Activated T-cell treated with anti-CD3 and anti-CD28 coated beads for 24 hours (primary cell): Measurements from ENCODE around the gene EQTN.

ENCODE experiments used
- DNase-seq: peaks from one replicate; pipeline ENCODE4 v3.0.0-alpha.2; 2020; ENCODE audit warnings: low read depth

The EQTN gene

GRCh38 chr9:27297050-27297449 lies at the start of gene EQTN:
Gene EQTN (minus strand): TSS chr9:27297150. CDS start chr9:27297055, 95 bp downstream.
- no peak for DNase-seq

DNA sequence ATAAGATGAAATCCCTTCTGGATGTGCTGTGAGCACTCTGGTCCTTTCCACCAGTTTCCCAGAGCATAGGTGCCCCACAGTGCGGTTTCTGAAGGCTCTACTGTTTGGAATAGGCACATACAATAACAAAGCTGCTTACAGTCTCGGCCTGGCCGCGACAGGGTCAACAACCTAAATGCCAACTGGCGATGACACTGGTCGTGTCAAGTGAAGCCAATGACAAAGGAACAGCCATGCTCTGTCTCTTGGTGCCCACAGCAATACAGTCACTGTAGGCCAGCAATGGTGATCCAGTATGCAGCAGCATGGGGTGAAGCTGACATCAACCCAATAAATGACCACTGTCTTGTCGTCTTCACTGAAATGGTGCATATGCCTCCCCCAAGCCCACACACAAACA lies 47.8 kb upstream of the EQTN start:
- DNase-seq = no peak

DNA sequence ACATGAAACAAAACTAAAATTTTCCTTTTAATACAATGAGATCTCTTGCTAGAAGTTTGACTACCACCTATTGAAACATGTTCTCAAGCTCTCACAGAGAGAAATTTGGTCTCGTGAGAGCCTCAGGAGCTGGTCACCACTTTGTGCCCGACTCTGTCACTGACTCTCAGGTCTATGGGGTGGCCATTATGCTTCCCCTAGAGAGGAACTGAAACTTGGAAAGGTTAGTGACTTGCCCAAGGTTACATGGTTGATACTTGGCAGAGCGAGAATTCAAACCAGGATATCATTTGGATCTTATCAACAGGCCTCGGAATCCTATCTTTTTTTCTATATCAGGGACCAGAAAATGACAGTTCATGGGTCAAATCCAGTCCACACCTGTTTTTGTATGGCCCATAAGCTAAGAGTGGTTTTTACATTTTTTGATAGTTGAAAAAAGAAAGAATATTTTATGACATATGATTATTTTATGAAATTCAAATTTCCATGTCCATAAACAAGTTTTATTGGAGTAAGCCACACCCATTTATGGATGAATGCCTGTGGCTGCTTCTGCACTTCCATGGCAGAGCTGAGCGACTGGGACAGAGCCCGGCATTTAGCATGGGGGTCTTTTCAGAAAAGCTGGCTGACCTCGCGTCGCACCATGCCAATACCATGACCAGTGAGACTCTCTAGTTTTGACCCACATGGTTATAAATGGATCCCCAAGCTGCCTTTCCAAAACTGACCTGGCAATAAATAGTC lies 44.8 kb upstream of the EQTN start:
- no peak for DNase-seq

DNA sequence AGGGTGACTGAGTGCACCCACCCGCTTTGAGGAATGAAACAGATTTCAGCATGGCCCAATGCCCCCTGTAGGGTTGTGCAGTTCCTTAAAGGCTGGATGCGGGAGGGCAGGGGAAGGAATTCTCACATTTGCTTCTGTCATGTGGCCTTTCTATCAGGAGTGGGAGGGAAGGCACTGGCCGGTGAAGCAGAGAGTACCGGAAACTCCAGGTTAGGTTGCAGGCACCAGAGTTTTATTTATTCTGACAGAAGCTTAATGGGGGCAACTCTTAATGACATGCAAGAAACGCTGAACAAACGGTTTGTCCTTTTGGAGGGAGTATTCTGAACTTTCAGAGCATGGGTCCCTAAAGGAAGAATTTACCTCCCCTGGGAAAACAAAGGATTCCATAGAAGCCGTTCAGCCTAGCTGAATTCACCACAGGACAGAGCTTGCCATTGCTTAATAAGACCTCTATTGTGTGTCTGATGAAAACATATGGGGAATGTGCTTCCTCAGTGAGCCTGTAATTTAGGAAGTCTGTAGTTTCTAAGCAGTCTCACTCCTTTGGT lies 44.1 kb upstream of the EQTN start:
- DNase-seq = no peak

GRCh38 chr9:27340285-27340674 lies 43.3 kb upstream of the EQTN start:
- no peak for DNase-seq

DNA sequence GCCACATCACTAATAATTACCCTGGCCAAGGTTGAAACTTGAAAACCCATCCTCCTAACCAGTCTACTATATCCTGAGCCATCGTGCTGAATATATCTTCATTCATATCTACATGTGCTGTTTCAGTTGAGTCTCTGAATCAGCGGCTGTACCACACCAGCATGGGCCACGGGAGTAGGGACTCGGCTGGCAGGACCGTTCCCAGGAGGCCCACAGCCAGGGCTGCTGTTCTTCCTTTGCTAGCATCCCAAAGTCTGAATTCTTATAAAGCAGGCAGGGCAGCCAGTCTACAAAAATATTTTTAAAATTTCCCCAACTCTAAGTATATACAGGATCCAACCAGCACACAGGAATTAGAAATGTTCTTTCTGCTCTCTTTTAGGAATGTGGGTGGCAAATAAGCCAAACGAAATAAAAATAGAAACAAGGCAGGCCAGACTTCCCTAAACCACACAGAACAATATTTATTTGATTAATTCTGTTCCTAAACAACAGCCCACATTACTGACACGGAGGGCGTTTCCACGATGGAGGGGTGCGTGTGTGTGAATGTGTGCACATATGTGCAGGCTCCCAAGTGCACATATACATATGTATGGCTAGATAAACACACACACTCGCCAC lies 42.8 kb upstream of the EQTN start:
- no peak for DNase-seq

- DNase-seq = no peak
These were observed 41.6 kb upstream of the EQTN start for GRCh38 chr9:27338527-27338903.

GRCh38 chr9:27337833-27338526 lies 41.0 kb upstream of the EQTN start:
- no peak for DNase-seq

DNA sequence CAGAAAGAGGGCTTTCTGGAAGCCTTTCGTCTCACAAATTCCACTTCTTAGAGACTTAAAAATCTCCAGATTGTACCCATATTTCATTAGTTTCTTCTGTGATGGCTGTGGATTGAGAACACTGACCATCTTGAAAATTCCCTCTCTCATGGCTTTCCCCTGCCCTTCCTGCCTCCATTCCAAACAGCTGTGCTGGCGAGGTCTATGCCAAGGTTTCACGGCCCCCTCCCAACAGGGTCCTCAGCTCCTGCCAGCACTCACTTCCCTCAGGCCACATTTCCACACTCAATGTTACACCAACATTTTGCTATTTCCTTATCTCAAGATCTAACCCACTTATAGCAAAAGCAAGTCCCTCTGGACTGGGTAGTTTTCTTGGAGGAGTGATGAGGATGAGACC lies 40.3 kb upstream of the EQTN start:
- DNase-seq = no peak

GRCh38 chr9:27336829-27337228 lies 39.9 kb upstream of the EQTN start:
- DNase-seq = no peak

DNA sequence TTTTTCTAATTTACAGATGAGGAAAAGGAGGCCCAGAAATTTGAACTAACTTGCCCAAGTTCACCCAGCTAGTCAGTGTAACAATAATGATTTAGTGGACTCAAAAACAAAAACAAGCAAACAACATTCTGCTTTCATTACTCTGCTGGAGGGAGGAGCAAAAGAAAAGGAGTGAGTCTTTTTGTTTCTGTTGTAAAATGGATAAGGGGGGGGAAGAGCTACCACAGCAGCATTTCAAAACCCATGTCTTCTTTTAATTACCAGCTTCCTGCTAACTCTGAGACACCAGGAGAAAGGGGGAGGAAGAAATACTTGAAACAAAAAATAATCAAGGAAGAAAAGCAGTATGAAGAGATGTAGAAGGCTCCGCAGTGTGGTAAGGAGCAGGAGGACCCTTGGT lies 39.2 kb upstream of the EQTN start:
- DNase-seq = no peak

DNA sequence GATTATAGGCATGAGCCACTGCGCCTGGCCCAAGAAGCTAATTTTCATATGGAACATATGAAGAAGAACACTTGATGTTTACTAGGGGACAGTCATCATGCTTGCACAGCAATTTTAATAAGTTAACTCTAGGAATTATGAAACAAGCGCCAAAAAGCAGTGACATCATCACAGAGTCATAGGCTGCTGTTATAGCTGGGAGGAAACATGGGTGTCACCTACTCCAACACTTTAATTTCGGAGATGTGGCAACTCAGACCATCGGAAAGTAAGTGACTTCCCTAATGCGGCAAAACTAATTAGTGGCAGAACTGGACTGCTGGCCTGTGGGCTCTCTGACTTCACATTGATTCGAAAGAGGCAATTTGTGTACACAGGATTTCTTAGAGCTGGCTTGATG lies 38.1 kb upstream of the EQTN start:
- DNase-seq = no peak

DNA sequence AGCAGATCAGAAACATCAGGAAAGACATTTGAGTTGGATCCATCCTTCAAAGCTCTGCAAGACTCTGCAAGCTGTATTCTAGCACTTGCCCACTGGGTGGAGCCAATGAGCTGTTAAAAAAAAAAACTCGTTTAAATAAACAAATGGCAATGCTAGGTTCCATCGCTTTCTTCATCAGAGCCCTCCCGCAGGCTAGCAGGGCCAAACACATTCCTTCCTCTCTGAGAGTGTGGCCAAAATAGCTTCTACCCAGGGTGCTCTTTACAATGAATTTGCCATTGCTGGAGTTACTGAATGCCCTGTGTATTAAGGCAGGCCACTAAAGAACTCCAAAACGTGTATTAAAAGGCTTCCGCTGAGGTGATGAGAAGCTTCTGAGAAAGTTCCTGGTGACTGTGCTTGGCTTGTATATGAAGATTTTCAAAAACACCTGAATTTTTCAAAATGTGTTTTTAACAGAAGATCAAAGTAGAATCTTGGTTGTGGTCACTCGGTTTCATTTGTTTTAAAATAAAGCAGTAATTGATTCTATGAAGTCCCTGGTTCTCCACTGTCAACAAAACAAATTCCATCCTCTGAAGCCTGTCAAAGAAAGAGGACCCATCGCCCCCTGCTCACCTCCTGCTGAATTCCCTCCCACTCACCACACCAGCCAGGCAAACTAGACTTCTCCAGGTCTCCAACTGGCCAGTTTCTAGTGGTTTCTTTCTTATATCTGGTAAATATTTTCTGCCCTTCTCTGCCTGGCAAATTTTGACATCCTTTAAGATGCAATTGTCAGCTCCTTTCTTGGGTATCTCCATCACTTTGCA lies 36.5 kb upstream of the EQTN start:
- DNase-seq = peak; percentile 24

DNA sequence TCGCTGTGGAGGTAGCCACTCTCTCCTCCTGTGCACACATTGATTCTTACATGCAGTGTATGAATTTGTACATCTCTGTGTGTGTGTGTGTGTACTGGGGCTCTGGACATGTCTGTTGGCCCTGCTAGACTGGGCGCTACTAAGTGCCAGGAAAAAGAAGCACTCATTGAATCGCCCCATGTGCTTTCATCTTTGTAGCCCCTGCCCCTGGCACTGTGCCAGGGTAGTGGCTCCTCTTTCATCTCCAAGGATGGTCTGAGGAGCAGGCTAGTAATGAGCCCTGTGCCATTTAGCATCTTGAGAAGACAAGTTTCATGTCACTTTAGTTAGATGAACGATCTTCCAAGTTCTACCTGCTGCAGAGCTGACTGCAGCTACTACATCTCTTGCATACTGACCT lies 34.4 kb upstream of the EQTN start:
- no peak for DNase-seq

GRCh38 chr9:27329291-27329690 lies 32.3 kb upstream of the EQTN start:
- no peak for DNase-seq

- no peak for DNase-seq
These were observed 31.5 kb upstream of the EQTN start for GRCh38 chr9:27328483-27328882.

GRCh38 chr9:27311184-27311583 lies 14.2 kb upstream of the EQTN start:
- no peak for DNase-seq

DNA sequence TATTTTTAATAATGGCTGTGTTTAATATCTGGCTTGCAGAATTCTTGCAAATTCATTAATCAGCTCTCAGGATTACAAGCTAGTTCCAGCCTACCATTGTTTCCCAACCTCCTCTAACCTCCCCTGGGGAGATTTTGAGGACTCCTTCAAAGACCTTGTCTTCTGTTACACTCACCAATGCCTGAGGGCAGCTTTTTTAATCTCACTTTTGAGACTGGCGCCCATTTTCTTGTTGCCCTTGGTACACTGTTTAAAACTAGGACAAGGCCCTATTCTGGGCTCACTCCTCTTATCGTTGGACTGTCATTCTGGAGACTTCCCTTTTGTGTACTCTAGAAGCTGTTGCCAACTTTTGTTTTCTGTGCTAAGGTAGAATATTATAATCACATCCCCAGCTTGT lies 13.6 kb upstream of the EQTN start:
- no peak for DNase-seq

DNA sequence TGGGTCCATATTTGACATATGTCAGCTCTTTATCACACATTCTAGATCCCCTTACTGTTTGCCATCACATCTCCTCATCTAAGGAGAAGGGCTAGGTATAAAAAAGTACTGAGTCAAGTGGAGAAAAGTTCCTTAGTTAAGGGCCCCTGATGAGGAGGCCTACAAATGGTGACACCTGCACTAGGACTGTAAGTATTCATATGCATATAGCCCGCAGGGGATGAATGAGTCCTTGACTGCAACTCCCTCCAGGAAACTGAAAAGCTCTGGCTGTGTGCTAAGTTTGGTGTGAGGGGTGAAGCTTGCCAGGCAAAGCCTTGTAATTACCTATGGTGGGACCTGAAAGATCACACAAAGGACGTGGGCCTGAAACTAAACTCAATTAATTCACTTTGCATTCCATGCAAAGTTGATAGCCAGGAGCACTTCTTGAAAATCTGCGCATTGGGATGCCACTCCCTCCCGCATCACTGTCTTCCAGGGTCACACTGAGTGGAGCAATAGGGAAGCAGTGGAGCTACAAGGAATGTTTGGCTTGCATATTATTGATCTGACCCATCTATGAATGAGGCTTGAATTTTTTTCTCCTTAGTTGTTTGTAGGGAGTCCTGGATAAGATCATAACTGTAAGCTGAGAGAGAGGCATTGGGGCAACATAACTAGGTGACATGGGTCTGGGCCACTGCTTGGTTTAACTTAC lies 11.9 kb upstream of the EQTN start:
- no peak for DNase-seq

DNA sequence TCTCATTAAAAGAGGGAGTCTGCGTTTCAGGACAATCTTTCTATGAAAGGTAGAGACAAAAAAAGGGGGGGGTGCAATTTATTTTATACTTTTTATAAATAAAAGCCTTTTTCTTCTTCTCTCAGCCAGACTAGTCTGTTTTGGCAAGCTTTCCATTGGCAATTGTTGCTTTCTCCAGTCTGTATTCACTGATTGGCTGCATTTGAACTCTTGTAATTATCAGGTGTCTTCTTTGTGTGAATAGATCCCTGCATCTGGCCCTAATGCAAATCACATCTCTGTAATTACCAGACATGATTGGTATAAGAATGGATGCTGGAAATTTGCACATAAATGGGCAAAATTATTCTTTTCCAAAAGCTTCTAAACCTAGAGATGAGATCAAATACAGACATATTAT lies 7.6 kb upstream of the EQTN start:
- DNase-seq = no peak

GRCh38 chr9:27303219-27303618 lies 6.3 kb upstream of the EQTN start:
- DNase-seq = no peak

GRCh38 chr9:27293996-27294395 lies 3.0 kb downstream of the EQTN start:
- DNase-seq = no peak
